Astrocyte of the spinal cord (primary cell): ENCODE measurements around the gene TALDO1.

Experiments used
- DNase-seq: peaks from one replicate; pipeline ENCODE4 v3.0.0; 2011; ENCODE audit warnings: low read depth, low spot score
- H3K4me3 ChIP-seq: 2 replicates; pipeline ENCODE4 v1.5.1; 2011; ENCODE audit warnings: low read depth, mild to moderate bottlenecking, low read length, moderate library complexity
- CTCF ChIP-seq: IDR thresholded peaks from 2 replicates; pipeline ENCODE4 v1.5.1; 2012; ENCODE audit warnings: low read depth, mild to moderate bottlenecking, low read length, inconsistent platforms
- in situ Hi-C: cut with HindIII; loops from 2 replicates; pipeline ENCODE4 v1.10.0; 2017; ENCODE audit warnings: low sequenced_read_pairs

Gene TALDO1

GRCh38 chr11:747158-748006 lies at the start of gene TALDO1:
TSS of gene TALDO1 (plus strand) at chr11:747464. CDS start at chr11:747482, 18 bp downstream.
- DNase-seq = peak; percentile 82
- TF ChIP-seq CTCF = peak; percentile 12
- peak within 1 kb of the TSS; percentile 60 for H3K4me3 ChIP-seq
- in situ Hi-C loops = no loop called here

GRCh38 chr11:697811-698311 lies 49.4 kb upstream of the TALDO1 start:
- peak; percentile 55 for DNase-seq
- H3K4me3 ChIP-seq = no peak overlapping the region
- TF ChIP-seq CTCF = no peak
- in situ Hi-C loops = no loop called here

- TF ChIP-seq CTCF = no peak
- DNase-seq = no peak
- no peak overlapping the region for H3K4me3 ChIP-seq
- in situ Hi-C loops = no loop called here
These were observed 48.7 kb upstream of the TALDO1 start for GRCh38 chr11:698493-699115.

GRCh38 chr11:699116-699508 lies 48.2 kb upstream of the TALDO1 start:
- no peak for TF ChIP-seq CTCF
- DNase-seq = no peak
- no peak overlapping the region for H3K4me3 ChIP-seq
- in situ Hi-C loops = no loop called here

- no peak overlapping the region for H3K4me3 ChIP-seq
- in situ Hi-C loops = no loop called here
- no peak for DNase-seq
- TF ChIP-seq CTCF = no peak
These were observed 47.5 kb upstream of the TALDO1 start for GRCh38 chr11:699753-700152.

GRCh38 chr11:701741-702461 lies 45.4 kb upstream of the TALDO1 start:
- no peak for DNase-seq
- in situ Hi-C loops = no loop called here
- TF ChIP-seq CTCF = no peak
- H3K4me3 ChIP-seq = no peak overlapping the region
